HG03196 (cell line): ENCODE measurements around the gene KCNA2.

Source experiments
- ATAC-seq: cut with Tn5 transposase; IDR thresholded peaks from one replicate; pipeline ENCODE4 v1.9.1; 2021; ENCODE audit not compliant: unreplicated experiment

KCNA2 gene

DNA sequence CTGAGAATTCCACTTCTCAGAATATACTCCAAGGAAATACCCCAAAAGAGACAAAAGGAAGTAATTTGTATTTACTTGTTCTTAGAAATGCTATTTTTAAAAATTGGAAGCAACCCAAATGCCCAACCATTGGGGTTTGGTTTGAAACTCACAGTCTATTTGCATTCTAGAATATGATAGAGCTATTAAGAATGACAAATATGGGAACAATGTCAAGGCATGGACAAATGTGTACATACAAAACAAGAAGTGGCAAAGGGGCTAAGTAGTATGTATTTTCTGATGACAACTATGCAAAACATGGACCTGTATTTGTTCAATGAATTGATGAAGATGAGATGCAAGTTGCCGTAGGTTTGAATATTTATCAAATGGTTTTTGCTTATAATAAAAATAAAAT lies 32.8 kb downstream of the KCNA2 start:
- no peak for ATAC-seq

GRCh38 chr1:110572751-110573150 lies 33.4 kb downstream of the KCNA2 start:
- no peak for ATAC-seq

DNA sequence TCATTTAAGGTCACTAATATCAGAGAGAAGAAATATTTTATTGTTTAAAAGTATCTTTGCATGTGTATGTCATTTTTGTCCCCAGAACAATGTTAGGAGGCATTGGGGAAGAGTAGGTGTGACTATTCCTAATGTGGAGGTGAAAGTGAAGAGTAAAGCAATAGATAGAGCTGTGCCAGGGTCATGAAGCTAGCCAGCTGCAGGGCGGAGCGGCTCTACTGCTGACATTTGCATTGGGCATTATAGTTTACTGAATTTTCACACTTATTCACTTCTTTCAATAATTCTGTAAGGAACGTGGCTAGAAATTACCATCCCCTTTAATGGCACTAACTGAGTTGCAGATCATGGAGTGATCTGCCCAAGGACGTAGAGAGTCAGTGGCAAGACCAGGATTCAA lies 35.3 kb downstream of the KCNA2 start:
- no peak for ATAC-seq

- ATAC-seq = no peak
Measured at GRCh38 chr1:110570307-110570706, 35.9 kb downstream of the KCNA2 start.

- ATAC-seq = no peak
Measured at GRCh38 chr1:110566836-110567235, 39.3 kb downstream of the KCNA2 start.

DNA sequence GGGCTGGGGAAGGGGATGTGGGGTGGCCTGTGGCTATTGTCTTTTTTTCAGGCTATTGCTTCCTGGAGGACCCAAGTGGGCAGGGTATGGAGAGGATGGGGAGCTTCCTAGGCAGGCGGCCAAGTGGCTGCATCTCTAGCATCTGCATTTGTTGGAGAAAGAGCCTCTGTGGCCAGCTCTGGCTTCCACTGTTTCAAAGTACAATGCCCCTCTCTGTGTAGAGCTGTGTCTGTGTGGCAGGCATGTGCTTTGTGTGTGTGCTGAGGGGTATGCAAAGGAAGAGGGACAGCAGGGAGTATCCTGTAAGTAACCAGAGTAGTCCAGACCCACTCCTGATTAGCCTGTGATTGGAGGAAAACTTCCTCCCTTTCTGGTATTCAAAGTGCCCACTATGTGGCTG lies 40.6 kb downstream of the KCNA2 start:
- ATAC-seq = no peak

DNA sequence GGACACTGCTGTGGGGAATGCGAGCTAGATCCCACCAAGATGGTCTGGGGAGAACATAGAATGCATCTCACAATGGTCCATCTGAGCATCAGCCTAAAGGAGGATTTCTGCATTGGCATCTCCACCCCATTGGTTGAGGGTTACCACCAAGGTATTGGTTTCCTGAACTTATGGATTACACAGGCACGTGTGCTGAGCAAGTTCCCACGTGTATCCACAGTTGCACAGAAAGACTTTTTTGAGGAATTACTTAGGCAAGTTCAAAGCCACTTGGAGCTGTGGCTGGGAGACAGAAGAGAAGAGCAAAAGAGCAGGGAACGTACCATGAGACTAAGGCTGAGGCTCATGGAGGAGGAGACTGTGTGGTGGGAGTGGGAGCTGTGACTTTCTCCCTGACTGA lies 43.1 kb downstream of the KCNA2 start:
- ATAC-seq = no peak

DNA sequence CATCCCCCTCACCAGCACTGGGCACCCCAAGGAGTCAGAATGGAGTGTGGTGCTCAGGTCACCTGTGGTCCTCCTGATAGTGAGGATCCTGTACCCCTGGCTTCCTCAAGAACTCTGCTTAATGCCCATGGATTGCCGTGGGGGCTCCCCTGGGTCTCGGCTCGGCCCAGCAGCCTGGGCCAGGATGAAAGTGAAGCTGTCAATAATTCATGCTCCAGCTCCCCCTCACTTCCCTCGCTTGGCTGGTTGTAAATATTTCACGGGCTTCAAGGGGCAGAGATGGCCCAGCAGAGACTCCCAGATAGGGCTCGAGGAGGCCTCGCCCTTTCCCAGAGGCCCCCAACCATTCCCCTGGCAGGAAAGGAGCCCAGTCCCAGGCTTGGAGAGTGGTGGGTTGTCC lies 44.6 kb downstream of the KCNA2 start:
- no peak for ATAC-seq

GRCh38 chr1:110559157-110559556 lies 47.0 kb downstream of the KCNA2 start:
- no peak for ATAC-seq

GRCh38 chr1:110557481-110557880 lies 48.7 kb downstream of the KCNA2 start:
- no peak for ATAC-seq

- no peak for ATAC-seq
Measured at GRCh38 chr1:110556471-110556807, 49.7 kb downstream of the KCNA2 start.

- no peak for ATAC-seq
Measured at GRCh38 chr1:110555807-110556470, 50.2 kb downstream of the KCNA2 start.

GRCh38 chr1:110554871-110555801 lies 51.0 kb downstream of the KCNA2 start:
- ATAC-seq = no peak

GRCh38 chr1:110551278-110551809 lies 54.8 kb downstream of the KCNA2 start:
- ATAC-seq = no peak

GRCh38 chr1:110549831-110550230 lies 56.3 kb downstream of the KCNA2 start:
- ATAC-seq = no peak

DNA sequence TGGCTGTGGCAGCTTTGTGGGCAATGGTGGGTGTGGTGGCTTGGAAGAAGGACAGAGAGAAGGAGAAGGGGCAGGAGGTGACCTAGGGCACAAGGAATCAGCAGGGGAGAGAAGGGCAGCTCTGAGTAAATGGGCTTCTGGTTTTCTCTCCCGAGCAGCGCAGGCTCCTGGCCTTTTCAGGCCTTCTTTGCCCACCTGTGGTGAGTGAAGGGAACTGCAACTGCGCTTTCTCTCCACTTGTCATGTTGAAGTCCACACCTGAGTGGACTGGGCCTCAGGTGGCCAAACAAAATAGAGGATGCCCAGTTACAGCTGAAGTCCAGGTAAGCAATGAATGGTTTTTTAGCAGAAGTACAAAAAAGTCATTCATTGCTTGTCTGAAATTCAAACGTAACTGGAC lies 57.8 kb downstream of the KCNA2 start:
- no peak for ATAC-seq

DNA sequence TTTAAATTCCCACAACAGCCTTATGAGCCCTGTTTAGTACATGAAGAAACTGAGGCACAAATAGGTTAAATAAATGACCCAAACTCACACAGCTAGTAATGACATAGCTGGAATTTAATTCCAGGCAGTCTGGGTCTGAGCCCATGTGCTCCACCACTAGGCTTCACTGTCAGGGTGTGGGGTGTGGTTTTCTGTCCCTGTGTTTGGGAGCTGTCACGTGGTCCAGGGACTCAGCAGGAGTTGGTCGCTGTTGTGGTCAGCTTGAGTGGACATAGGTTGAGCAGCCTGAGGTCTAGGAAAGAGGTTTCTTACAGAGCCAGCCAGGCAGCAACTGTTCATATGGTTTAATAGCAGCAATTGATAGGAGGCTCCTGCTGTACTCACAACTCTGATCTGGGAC lies 59.1 kb downstream of the KCNA2 start:
- no peak for ATAC-seq

DNA sequence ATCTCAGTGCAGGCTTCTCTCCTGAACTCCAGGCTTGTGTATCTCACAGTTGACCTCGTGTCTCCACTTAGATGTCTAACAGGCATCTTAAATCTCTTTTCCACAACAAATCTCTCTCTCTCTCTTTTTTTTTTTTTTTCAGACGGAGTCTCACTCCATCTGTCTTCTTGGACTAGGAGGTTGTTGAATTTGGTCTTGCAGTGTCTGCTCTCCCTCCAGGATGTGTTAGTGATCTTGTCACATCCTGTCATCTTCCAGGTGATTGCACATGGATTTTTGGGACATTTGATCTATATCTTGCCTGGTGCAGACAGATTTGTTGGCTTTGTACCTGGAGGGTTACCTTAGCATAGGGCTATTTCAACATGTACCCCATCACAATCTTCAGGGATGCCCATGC lies 60.7 kb downstream of the KCNA2 start:
- ATAC-seq = no peak

- no peak for ATAC-seq
Measured at GRCh38 chr1:110544753-110545152, 61.4 kb downstream of the KCNA2 start.
